SH-SY5Y (cell line): Measurements from ENCODE around the gene DNAJA2.

ENCODE experiments used
- GATA2 ChIP-seq: IDR thresholded peaks from 2 replicates; pipeline ENCODE4 v1.6.1; 2011; ENCODE audit warnings: mild to moderate bottlenecking, low read depth, low read length
- GATA3 ChIP-seq: IDR thresholded peaks from 2 replicates; pipeline ENCODE4 v1.6.1; 2011; ENCODE audit warnings: low read depth, mild to moderate bottlenecking, low read length, moderate library complexity

The DNAJA2 gene

GRCh38 chr16:46950009-46950408 is 23.5 kb downstream of the DNAJA2 start:
- TF ChIP-seq GATA3 (no peak), GATA2 (no peak)

- TF ChIP-seq GATA2 (no peak), GATA3 (no peak)
These were observed 24.1 kb downstream of the DNAJA2 start for GRCh38 chr16:46949241-46949892.

DNA sequence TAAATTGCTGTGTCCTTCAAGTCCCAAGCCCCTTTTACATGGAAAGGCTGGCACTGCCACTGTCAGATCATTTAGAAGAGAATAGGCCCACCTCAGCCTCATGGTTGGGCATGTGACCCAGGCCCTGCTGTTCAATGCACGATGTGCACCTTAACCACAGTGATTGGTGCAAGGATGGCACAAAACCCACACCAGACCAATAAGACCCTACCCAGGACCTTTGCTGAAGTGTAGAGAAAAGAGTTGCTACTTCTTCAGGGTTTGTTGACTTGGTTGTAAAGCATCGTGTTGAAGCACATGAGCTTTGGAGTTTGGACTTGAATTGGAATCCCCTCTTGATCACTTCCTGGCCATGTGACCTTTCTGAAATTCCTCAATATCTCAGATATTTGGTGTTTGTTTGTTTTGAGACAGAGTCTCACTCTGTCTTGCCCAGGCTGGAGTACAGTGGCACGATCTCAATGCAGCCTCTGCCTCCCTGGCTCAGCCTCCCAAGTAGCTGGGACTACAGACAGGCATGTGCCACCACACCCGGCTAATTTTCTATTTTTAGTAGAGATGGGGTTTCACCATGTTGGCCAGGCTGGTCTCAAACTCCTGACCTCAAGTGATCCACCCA is 24.8 kb downstream of the DNAJA2 start:
- TF ChIP-seq GATA2: no peak
- no peak for TF ChIP-seq GATA3

- TF ChIP-seq GATA2: no peak
- TF ChIP-seq GATA3: no peak
These were observed 25.4 kb downstream of the DNAJA2 start for GRCh38 chr16:46947900-46948547.

- no peak for TF ChIP-seq GATA2
- no peak for TF ChIP-seq GATA3
These were observed 35.9 kb downstream of the DNAJA2 start for GRCh38 chr16:46937536-46937935.

GRCh38 chr16:46932802-46933201 is 40.7 kb downstream of the DNAJA2 start:
- TF ChIP-seq GATA3 (no peak), GATA2 (no peak)

GRCh38 chr16:46930861-46931260 is 42.6 kb downstream of the DNAJA2 start:
- TF ChIP-seq GATA2: no peak
- no peak for TF ChIP-seq GATA3

- TF ChIP-seq GATA3: no peak
These were observed 43.8 kb downstream of the DNAJA2 start for GRCh38 chr16:46929378-46930332.

DNA sequence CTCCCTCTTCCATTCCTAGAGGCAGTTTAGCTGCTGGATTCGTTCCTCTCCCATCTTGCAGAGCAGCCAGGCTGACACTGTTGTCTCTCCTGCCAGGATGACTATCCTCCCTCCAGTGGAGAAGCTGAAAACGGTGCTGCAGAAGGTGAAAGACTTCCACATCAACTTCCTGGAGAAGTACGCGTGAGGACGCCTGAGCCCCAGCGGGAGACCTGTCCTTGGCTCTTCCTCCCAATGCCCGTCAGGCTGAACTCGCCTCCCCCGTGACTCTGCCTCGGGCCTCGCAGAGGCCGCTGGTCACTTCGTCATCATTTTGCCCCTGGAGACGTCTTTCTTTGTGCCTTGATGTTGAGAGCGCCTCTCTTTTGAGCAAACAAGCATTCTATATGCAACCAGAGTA is 44.7 kb downstream of the DNAJA2 start:
- TF ChIP-seq GATA2: no peak
- no peak for TF ChIP-seq GATA3

DNA sequence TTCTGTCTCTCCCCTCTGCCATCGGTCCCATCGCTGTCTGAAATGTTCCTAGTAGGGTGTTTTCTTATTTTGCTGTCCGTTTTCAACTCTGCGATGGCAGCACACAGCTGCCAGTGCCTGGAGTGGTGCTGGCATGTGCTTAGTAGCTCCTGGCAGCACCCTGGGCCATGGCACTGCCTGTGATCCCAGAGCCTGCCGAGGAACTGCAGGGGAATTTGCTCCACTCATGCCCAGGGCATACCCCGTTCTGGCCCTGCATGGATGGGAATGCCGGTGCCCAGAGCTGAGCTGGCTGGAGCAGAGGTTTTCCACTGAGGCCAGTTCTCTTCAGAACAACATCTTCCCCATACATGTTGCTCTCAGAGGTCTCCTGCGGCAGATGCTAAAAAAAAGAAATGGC is 46.2 kb downstream of the DNAJA2 start:
- TF ChIP-seq GATA3: no peak
- TF ChIP-seq GATA2: no peak

- no peak for TF ChIP-seq GATA2
- TF ChIP-seq GATA3: no peak
These were observed 46.8 kb downstream of the DNAJA2 start for GRCh38 chr16:46926470-46927225.

- TF ChIP-seq GATA2 (no peak), GATA3 (no peak)
These were observed 49.1 kb downstream of the DNAJA2 start for GRCh38 chr16:46924402-46924801.

DNA sequence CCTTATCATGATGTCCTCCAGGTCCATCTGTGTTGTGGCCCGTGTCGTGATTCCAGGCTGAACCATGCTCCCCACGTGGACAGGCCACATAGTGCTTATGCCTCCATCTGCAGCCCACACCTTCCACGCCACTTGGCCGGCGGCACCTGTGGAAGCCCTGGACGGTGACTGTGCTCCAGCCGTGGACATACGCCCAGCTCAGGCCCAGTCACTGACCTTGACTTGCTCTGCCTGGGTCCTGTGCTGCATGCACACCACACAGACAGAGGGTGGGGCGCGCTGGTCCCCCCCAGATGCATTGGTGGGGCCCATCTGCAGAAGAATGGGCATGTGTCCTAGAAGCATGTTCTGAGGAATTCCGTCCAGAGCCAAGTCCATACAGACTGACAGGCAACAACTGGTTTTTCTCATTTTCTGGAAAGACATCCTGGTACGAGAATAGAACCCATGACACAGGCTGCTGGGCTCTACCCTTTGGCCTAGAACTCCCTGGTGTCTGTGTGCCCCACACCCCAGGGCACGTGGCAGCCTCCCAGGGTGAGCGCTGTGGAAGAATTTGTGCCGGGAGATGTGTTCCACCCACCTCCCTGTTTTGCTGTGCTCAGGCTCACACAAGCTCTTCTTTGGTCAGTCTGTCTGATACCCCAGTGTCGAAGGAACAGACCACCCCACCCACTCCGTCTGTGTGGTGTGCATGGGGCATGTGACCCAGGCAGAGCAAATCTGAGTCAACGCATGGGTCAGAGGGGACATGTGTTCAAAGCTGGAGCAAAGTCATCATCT is 49.8 kb downstream of the DNAJA2 start:
- TF ChIP-seq GATA2: no peak
